ENCODE data around the gene RAB11FIP4.
A peak's percentile ranks its signal among the peaks of the same experiment; 100 is the strongest.

The RAB11FIP4 gene

DNA sequence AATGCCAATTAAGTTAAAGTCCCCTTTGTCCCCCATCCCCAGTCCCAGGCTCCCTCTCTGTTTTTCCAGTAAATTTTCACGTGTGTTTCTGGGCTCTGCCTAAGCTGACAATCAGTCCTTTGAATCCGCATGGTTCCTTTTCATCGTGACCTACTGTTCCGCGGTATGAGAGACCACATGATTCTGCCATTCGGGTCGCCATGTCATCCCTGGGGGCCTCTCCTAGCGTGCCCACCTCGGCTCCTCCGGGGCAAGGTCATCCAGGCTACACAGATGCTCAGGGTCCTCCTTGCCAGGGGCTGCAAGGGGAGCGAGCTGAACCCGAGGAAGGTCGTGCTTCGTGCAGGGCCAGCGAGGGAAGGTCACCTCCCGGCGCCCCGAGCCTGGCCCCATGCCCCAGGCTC, 157.6 kb downstream of the RAB11FIP4 start:
- TF ChIP-seq, protein P1, sequence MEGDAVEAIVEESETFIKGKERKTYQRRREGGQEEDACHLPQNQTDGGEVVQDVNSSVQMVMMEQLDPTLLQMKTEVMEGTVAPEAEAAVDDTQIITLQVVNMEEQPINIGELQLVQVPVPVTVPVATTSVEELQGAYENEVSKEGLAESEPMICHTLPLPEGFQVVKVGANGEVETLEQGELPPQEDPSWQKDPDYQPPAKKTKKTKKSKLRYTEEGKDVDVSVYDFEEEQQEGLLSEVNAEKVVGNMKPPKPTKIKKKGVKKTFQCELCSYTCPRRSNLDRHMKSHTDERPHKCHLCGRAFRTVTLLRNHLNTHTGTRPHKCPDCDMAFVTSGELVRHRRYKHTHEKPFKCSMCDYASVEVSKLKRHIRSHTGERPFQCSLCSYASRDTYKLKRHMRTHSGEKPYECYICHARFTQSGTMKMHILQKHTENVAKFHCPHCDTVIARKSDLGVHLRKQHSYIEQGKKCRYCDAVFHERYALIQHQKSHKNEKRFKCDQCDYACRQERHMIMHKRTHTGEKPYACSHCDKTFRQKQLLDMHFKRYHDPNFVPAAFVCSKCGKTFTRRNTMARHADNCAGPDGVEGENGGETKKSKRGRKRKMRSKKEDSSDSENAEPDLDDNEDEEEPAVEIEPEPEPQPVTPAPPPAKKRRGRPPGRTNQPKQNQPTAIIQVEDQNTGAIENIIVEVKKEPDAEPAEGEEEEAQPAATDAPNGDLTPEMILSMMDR (conservative IDR thresholded peaks at IDR 0.05; ENCODE audit: low read depth, low read length): no peak
- peak overlapping the region; percentile 94 for H3K4me3 ChIP-seq (ENCODE audit: low read depth, low read length)
- DNase-seq (ENCODE audit: low read depth): no peak

DNA sequence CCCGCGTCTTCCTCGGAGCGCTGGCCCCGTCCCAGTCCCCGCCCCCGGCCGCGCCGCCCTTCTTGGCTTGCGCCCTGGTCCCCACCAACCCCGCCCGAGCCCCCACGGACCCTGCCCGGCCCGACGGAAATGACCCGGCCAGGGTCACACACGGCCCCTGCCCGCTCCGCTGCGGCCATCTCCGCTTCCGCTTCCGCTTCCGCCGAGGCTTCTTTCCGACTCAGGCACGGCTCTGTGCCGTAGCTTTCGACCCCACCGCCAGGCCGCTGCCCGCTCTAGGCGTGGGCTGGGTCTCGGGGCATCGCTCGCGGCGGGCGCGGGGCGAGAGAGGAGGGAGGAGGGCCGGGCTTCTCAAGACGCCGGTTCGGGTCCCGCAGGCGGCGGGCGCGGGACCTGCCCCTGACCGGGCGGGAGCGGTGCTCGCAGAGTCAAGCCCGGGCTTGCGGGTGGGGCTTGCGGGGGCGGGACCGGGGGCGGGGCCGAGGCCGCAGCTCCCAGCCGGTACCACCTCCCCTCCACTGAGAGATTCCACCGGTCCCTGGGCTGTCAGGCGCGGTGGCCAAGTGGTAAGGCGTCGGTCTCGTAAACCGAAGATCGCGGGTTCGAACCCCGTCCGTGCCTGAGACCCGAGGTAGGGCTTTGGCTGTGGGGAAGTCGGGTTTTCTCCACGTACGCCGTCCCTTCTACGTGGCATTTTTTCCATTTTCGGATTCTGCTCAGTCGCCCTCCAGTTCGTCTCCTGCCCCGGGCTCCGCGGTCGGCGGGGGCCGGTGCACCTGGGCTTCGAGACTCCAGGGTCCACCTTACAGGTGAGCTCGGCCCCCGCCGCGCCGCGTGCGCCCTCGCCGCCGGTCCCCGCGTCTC, 158.3 kb downstream of the RAB11FIP4 start:
- TF ChIP-seq, protein P1 (conservative IDR thresholded peaks at IDR 0.05; ENCODE audit: low read depth, low read length): no peak
- peak overlapping the region; percentile 94 for H3K4me3 ChIP-seq (ENCODE audit: low read depth, low read length)
- peak; percentile 95 for DNase-seq (ENCODE audit: low read depth)

DNA sequence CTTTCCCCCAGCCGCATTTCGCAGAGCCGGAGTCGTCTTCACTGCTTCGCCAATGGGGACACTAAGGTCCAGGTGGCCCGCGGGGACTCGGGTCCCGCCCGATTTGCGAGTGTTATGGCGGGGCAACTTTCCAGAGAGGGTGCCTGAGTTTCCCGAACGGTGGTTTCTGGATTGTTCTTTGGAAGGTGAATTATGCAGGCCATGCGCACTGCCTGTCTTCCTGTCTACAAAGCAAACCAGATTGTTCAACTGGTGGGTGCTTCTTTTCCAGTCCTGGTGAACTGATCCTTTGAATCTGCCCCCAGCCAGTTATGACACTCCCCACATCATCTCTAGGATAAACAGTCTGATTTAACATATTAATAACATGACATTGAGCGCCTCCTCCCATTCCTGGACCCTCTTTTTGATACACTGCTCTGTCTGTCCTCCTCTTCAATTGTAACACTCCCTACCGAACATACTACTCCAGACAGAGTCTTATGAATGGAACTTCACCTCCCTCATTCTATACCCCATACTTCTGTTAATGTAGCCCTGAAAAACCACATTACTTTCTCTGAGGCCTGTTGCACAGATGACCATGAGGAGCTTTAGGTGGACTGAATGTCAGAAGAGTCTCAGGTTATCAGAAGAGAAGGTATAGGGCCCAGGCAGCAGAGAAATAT, 159.0 kb downstream of the RAB11FIP4 start:
- DNase-seq (ENCODE audit: low read depth): peak; percentile 44
- peak overlapping the region; percentile 94 for H3K4me3 ChIP-seq (ENCODE audit: low read depth, low read length)
- TF ChIP-seq, protein P1 (conservative IDR thresholded peaks at IDR 0.05; ENCODE audit: low read depth, low read length): no peak

DNA sequence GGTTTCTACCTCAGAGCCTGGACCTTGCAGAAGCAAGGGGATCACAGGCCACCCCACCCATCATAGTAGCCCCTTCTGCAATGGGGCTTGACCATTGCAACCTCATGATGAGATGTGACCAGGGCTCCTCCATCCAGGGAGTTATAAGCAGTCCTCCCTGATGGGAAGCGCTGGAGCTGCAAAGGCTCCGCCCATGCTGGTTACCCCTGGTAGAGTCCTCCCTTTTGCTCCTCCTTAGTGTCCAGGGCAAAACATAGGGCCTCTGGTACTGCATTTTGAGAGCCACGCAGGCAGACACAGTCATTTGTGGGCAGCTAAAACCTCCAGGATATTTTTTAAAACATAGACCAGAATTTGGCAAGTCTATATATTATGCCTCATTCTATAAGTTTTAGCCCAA, 161.1 kb downstream of the RAB11FIP4 start:
- TF ChIP-seq, protein P1 (conservative IDR thresholded peaks at IDR 0.05; ENCODE audit: low read depth, low read length): no peak

DNA sequence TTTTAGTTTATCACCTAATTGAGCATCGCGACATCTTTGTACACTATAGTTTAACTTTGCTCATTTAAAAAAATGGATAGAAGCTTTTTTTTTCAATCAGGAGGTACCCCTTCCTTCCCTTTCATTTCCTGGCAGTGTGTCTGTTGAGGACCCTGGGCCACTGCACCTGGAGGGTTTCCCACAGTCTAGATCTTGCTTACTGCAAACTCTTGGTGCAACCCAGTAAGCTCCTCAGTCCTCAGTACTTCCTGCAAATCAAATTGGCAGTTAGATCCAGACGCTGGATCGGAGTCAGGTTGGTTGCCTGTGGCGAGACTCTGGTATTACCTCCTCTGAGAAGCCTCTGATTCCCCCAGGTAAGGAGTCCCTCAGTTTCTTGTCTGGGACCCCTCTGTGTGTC, 162.0 kb downstream of the RAB11FIP4 start:
- no peak overlapping the region for H3K4me3 ChIP-seq (ENCODE audit: low read depth, low read length)
- TF ChIP-seq, protein P1 (conservative IDR thresholded peaks at IDR 0.05; ENCODE audit: low read depth, low read length): no peak
- DNase-seq (ENCODE audit: low read depth): no peak

More for the DNA sequence above, 161.1 kb downstream of the RAB11FIP4 start:
- DNase-seq (ENCODE audit: low read depth): no peak
- H3K4me3 ChIP-seq (ENCODE audit: low read depth, low read length): no peak overlapping the region

DNA sequence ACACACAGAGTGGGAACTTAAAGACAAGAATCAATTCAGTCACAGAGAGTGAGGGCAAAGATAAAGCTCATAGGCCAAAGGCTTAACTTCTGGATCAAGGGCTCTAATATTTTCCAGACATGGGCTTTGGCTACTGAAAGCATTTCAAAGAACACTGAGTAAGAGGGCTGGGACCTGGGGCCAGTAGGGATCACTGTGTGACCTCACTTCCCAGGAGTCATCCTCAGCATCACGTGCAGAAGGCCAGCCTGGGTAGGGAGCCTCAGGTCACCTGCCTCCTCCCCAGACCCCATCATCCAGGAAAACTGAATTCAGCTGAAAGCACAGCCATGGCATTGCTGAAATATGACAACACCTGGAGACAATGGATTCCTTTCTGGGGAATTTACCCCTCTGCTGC, 163.5 kb downstream of the RAB11FIP4 start:
- no peak for DNase-seq (ENCODE audit: low read depth)

More for the DNA sequence above, 163.5 kb downstream of the RAB11FIP4 start:
- H3K4me3 ChIP-seq (ENCODE audit: low read depth, low read length): no peak overlapping the region
- TF ChIP-seq, protein P1 (conservative IDR thresholded peaks at IDR 0.05; ENCODE audit: low read depth, low read length): no peak

Data from choroid plexus epithelial cell (primary cell).